Measurements from ENCODE around the gene ABCB11. TPM values are rescaled to one million over a fixed set of nuclear protein-coding genes. Genes with fewer than 3 reads are reported as not detected.
"Not testable (repeated sequence)": the region's sequence is repeated elsewhere in the genome, so short reads cannot be mapped to it uniquely, and the experiment has no call there.

ABCB11 gene
- total RNA-seq, 1 donor from 2014 or later = not detected

GRCh38 chr2:168889635-168890005 lies 141.5 kb downstream of the ABCB11 start:
- H3K4me3 Mint-ChIP-seq (ENCODE audit: unreplicated experiment) = peak overlapping the region; percentile 99
- no peaks in the 10 kb centered on the region for H3K27me3 Mint-ChIP-seq (ENCODE audit: unreplicated experiment)
- H3K36me3 Mint-ChIP-seq (ENCODE audit: unreplicated experiment) = no peaks in the 10 kb centered on the region
- TF ChIP-seq, protein P1, sequence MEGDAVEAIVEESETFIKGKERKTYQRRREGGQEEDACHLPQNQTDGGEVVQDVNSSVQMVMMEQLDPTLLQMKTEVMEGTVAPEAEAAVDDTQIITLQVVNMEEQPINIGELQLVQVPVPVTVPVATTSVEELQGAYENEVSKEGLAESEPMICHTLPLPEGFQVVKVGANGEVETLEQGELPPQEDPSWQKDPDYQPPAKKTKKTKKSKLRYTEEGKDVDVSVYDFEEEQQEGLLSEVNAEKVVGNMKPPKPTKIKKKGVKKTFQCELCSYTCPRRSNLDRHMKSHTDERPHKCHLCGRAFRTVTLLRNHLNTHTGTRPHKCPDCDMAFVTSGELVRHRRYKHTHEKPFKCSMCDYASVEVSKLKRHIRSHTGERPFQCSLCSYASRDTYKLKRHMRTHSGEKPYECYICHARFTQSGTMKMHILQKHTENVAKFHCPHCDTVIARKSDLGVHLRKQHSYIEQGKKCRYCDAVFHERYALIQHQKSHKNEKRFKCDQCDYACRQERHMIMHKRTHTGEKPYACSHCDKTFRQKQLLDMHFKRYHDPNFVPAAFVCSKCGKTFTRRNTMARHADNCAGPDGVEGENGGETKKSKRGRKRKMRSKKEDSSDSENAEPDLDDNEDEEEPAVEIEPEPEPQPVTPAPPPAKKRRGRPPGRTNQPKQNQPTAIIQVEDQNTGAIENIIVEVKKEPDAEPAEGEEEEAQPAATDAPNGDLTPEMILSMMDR (IDR thresholded peaks at IDR 0.05; ENCODE audit: partially characterized antibody, unreplicated experiment) = no peak
- H3K4me1 Mint-ChIP-seq (ENCODE audit: low read depth, unreplicated experiment) = peaks cover 5% of the 10 kb centered on the region
- H3K27ac Mint-ChIP-seq (ENCODE audit: unreplicated experiment) = no peak overlapping the region
- peaks cover 2% of the 10 kb centered on the region for H3K9me3 Mint-ChIP-seq (ENCODE audit: unreplicated experiment)
- DNase-seq = no peak

- Mint-ChIP-seq H3K36me3 (ENCODE audit: unreplicated experiment) (no peaks in the 10 kb centered on the region), H3K9me3 (ENCODE audit: unreplicated experiment) (peaks cover 3% of the 10 kb centered on the region), H3K27ac (ENCODE audit: unreplicated experiment) (no peak overlapping the region), H3K4me1 (ENCODE audit: low read depth, unreplicated experiment) (no peaks in the 10 kb centered on the region), H3K4me3 (ENCODE audit: unreplicated experiment) (no peak overlapping the region), H3K27me3 (ENCODE audit: unreplicated experiment) (no peaks in the 10 kb centered on the region)
- DNase-seq = no peak
- TF ChIP-seq, protein P1 (IDR thresholded peaks at IDR 0.05; ENCODE audit: partially characterized antibody, unreplicated experiment) = no peak
Observed at GRCh38 chr2:168884975-168885374, 146.1 kb downstream of the ABCB11 start.

DNA sequence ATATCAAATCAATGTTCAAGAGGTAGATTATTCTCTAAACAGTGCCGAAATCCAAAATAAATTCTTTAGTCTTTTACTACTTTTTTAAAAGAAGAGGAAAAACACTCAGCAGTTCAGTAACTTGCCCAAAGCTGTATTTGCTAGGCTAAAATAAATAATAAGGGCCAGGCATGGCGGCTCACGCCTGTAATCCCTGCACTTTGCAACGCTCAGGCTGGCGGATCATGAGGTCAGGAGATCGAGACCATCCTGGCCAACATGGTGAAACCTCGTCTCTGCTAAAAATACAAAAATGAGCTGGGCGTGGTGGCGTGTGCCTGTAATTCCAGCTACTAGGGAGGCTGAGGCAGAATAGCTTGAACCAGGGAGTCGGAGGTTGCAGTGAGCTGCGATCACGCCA lies 149.0 kb downstream of the ABCB11 start:
- H3K36me3 Mint-ChIP-seq (ENCODE audit: unreplicated experiment); H3K9me3 Mint-ChIP-seq (ENCODE audit: unreplicated experiment); H3K27me3 Mint-ChIP-seq (ENCODE audit: unreplicated experiment); H3K27ac Mint-ChIP-seq (ENCODE audit: unreplicated experiment); H3K4me3 Mint-ChIP-seq (ENCODE audit: unreplicated experiment); DNase-seq; H3K4me1 Mint-ChIP-seq (ENCODE audit: low read depth, unreplicated experiment): not testable (repeated sequence)

DNA sequence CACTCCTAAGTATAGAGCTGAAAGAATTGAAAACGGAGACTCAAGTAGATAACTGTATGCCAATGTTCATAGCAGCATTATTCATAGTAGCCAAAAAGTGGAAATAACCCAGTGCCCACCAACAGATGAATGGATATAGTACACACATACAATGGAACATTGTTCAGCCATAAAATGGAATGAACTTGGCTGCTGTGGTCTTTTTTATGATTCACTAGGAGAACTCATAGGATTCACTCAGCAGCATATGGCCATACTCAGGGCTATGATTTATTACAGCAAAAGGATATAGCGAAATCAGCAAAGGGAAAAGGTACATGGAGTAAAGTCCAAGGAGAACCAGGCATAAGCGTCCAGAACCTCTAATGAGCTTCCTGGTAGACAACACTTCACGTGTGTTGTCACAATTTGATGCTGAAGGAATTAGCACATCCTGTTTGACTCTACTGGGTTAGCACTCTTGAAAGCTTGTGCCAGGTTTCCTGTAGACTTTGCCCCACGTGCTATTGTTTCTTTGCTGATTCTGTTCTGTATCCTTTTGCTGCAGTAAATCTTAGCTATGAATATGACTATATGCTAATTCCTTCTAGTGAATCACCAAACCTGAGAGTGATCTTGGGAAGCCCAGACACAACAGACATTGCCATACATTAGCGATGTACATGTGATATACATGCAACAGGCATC lies 156.6 kb downstream of the ABCB11 start:
- DNase-seq = no peak
- Mint-ChIP-seq H3K27ac (ENCODE audit: unreplicated experiment) (no peak overlapping the region), H3K27me3 (ENCODE audit: unreplicated experiment) (no peaks in the 10 kb centered on the region), H3K4me1 (ENCODE audit: low read depth, unreplicated experiment) (peaks cover 7% of the 10 kb centered on the region), H3K36me3 (ENCODE audit: unreplicated experiment) (no peaks in the 10 kb centered on the region), H3K4me3 (ENCODE audit: unreplicated experiment) (no peak overlapping the region), H3K9me3 (ENCODE audit: unreplicated experiment) (no peaks in the 10 kb centered on the region)
- TF ChIP-seq, protein P1 (IDR thresholded peaks at IDR 0.05; ENCODE audit: partially characterized antibody, unreplicated experiment) = no peak

DNA sequence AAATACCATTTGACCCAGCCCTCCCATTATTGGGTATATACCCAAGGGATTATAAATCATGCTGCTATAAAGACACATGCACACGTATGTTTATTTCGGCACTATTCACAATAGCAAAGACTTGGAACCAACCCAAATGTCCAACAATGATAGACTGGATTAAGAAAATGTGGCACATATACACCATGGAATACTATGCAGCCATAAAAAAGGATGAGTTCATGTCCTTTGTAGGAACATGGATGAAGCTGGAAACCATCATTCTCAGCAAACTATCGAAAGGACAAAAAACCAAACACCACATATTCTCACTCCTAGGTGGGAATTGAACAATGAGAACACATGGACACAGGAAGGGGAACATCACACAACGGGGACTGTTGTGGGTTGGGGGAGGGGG lies 160.3 kb downstream of the ABCB11 start:
- not testable (repeated sequence) for H3K4me1 Mint-ChIP-seq (ENCODE audit: low read depth, unreplicated experiment); H3K4me3 Mint-ChIP-seq (ENCODE audit: unreplicated experiment); H3K9me3 Mint-ChIP-seq (ENCODE audit: unreplicated experiment); DNase-seq; H3K27me3 Mint-ChIP-seq (ENCODE audit: unreplicated experiment); H3K36me3 Mint-ChIP-seq (ENCODE audit: unreplicated experiment); H3K27ac Mint-ChIP-seq (ENCODE audit: unreplicated experiment)

Other genes starting within 250 kb of the ABCB11 start
- gene NOSTRIN, start 228.7 kb downstream of the ABCB11 start, total RNA-seq (ENCODE audit: unreplicated experiment) = not detected
- gene SPC25, start 140.9 kb downstream of the ABCB11 start, total RNA-seq (ENCODE audit: unreplicated experiment) = 7.1 TPM
- gene G6PC2, start 130.0 kb downstream of the ABCB11 start, total RNA-seq (ENCODE audit: unreplicated experiment) = not detected
- not detected for gene DHRS9, start 38.2 kb upstream of the ABCB11 start, total RNA-seq (ENCODE audit: unreplicated experiment)